ENCODE data around the gene NDST1.

NDST1 gene

DNA sequence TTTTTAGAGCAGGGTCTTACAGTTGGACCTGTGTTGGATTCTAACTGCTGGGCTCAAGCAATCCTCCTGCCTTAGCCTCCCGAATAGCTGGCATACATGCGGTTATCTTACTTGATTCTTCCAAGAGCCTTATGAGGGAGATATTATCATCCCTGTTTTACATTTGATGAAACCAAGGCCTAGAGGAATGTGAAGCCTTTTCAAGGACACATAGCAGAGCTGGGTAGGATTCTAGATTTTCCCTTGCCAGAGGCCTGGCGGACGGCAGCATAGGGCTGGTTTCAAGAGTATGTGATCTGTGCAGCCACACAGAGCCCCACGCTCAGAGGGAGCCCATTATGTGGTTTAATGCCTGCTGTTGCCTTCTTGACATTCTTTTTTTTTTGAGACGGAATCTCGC is 24.2 kb downstream of the NDST1 start:
- H3K4me1 ChIP-seq (ENCODE audit: control insufficient read depth, low read length): no peaks in the 10 kb centered on the region
- H3K27ac ChIP-seq (ENCODE audit: low read depth, low read length): no peak overlapping the region
- H3K36me3 ChIP-seq (ENCODE audit: control insufficient read depth, low read length): peaks cover 23% of the 10 kb centered on the region
- no peaks in the 10 kb centered on the region for H4K20me1 ChIP-seq (ENCODE audit: control insufficient read depth, insufficient read depth, low read depth, low read length)
- no peaks in the 10 kb centered on the region for H3K27me3 ChIP-seq (ENCODE audit: control insufficient read depth, low read length)
- no peaks in the 10 kb centered on the region for H3K9me2 ChIP-seq (replicated peaks; ENCODE audit: control insufficient read depth, low read length)
- H3K4me2 ChIP-seq (ENCODE audit: low read length): no peak overlapping the region
- no peaks in the 10 kb centered on the region for H3K9me3 ChIP-seq (ENCODE audit: control insufficient read depth, insufficient read depth, low read length)
- no peak for TF ChIP-seq EZH2phosphoT487 (IDR thresholded peaks at IDR 0.05; ENCODE audit: borderline replicate concordance, low read length)
- TF ChIP-seq, protein P1, sequence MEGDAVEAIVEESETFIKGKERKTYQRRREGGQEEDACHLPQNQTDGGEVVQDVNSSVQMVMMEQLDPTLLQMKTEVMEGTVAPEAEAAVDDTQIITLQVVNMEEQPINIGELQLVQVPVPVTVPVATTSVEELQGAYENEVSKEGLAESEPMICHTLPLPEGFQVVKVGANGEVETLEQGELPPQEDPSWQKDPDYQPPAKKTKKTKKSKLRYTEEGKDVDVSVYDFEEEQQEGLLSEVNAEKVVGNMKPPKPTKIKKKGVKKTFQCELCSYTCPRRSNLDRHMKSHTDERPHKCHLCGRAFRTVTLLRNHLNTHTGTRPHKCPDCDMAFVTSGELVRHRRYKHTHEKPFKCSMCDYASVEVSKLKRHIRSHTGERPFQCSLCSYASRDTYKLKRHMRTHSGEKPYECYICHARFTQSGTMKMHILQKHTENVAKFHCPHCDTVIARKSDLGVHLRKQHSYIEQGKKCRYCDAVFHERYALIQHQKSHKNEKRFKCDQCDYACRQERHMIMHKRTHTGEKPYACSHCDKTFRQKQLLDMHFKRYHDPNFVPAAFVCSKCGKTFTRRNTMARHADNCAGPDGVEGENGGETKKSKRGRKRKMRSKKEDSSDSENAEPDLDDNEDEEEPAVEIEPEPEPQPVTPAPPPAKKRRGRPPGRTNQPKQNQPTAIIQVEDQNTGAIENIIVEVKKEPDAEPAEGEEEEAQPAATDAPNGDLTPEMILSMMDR (IDR thresholded peaks at IDR 0.05; ENCODE audit: low read depth, low read length, poor library complexity, severe bottlenecking): no peak
- no peaks in the 10 kb centered on the region; the same call in 1 of the 2 replicates for H3F3A ChIP-seq (ENCODE audit: control insufficient read depth, insufficient read depth)
- H3K79me2 ChIP-seq (ENCODE audit: control insufficient read depth, low read length): no peaks in the 10 kb centered on the region
- H3K4me3 ChIP-seq (ENCODE audit: low read length): no peak overlapping the region

DNA sequence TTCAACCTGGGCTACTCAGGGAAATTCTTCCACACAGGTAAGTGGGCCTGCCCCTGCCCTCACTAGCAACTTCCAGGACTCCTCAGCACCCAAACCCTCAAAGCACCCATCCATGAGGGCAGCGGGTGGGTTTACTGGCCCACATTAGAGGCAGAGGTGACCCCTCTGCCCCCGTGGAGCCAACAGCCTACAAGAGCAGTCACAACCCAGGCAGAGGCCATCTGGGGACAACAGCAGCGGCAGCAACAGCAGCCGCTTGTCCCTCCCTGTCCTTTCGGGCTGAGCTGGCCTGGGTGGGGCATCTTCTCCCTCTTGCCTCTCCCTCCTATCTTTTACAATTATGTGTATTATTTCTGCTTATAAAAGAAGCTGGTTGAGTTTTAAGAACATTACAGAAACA is 25.1 kb downstream of the NDST1 start:
- H3K4me3 ChIP-seq (ENCODE audit: low read length): no peak overlapping the region
- H3K9me3 ChIP-seq (ENCODE audit: control insufficient read depth, insufficient read depth, low read length): no peaks in the 10 kb centered on the region
- H3K4me2 ChIP-seq (ENCODE audit: low read length): no peak overlapping the region
- no peaks in the 10 kb centered on the region for H3K79me2 ChIP-seq (ENCODE audit: control insufficient read depth, low read length)
- no peak for TF ChIP-seq EZH2phosphoT487 (IDR thresholded peaks at IDR 0.05; ENCODE audit: borderline replicate concordance, low read length)
- TF ChIP-seq, protein P1 (IDR thresholded peaks at IDR 0.05; ENCODE audit: low read depth, low read length, poor library complexity, severe bottlenecking): no peak
- H3F3A ChIP-seq (ENCODE audit: control insufficient read depth, insufficient read depth): no peaks in the 10 kb centered on the region; the same call in 1 of the 2 replicates
- H3K27ac ChIP-seq (ENCODE audit: low read depth, low read length): no peak overlapping the region
- H3K4me1 ChIP-seq (ENCODE audit: control insufficient read depth, low read length): no peaks in the 10 kb centered on the region
- H4K20me1 ChIP-seq (ENCODE audit: control insufficient read depth, insufficient read depth, low read depth, low read length): no peaks in the 10 kb centered on the region
- H3K9me2 ChIP-seq (replicated peaks; ENCODE audit: control insufficient read depth, low read length): no peaks in the 10 kb centered on the region
- peaks cover 21% of the 10 kb centered on the region; the same call in 1 of the 2 replicates for H3K36me3 ChIP-seq (ENCODE audit: control insufficient read depth, low read length)
- no peaks in the 10 kb centered on the region for H3K27me3 ChIP-seq (ENCODE audit: control insufficient read depth, low read length)

DNA sequence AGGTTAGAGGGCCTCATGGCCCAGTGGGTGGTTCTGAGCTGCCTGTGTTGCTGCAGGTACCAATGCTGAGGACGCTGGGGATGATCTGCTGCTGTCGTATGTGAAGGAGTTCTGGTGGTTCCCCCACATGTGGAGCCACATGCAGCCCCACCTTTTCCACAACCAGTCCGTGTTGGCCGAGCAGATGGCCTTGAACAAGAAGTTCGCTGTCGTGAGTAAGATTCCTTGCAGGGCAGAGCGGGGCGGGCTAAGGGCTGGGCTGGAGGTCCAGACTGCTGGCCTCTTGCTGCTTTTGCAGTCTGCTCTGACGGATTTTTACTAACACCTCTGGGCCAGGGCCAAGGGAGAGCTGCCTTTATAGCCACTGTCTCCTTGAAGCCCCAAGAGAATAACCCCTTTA is 26.9 kb downstream of the NDST1 start:
- no peaks in the 10 kb centered on the region for H3K79me2 ChIP-seq (ENCODE audit: control insufficient read depth, low read length)
- TF ChIP-seq EZH2phosphoT487 (IDR thresholded peaks at IDR 0.05; ENCODE audit: borderline replicate concordance, low read length): no peak
- TF ChIP-seq, protein P1 (IDR thresholded peaks at IDR 0.05; ENCODE audit: low read depth, low read length, poor library complexity, severe bottlenecking): no peak
- peaks cover 31% of the 10 kb centered on the region; the same call in 1 of the 2 replicates for H3K36me3 ChIP-seq (ENCODE audit: control insufficient read depth, low read length)

More for the DNA sequence above, 26.9 kb downstream of the NDST1 start:
- Histone ChIP-seq H3K4me3 (ENCODE audit: low read length) (no peak overlapping the region), H4K20me1 (ENCODE audit: control insufficient read depth, insufficient read depth, low read depth, low read length) (no peaks in the 10 kb centered on the region), H3K9me3 (ENCODE audit: control insufficient read depth, insufficient read depth, low read length) (no peaks in the 10 kb centered on the region), H3K4me2 (ENCODE audit: low read length) (no peak overlapping the region), H3K27me3 (ENCODE audit: control insufficient read depth, low read length) (no peaks in the 10 kb centered on the region), H3K4me1 (ENCODE audit: control insufficient read depth, low read length) (no peaks in the 10 kb centered on the region), H3F3A (ENCODE audit: control insufficient read depth, insufficient read depth) (no peaks in the 10 kb centered on the region; the same call in 1 of the 2 replicates), H3K27ac (ENCODE audit: low read depth, low read length) (no peak overlapping the region), H3K9me2 (replicated peaks; ENCODE audit: control insufficient read depth, low read length) (no peaks in the 10 kb centered on the region)
